Measurements from ENCODE around the gene DEPP1. TPM values are rescaled to one million over a fixed set of nuclear protein-coding genes. Genes with fewer than 3 reads are reported as not detected.

The DEPP1 gene
- total RNA-seq, 1 experiment from 2014 or later, result 3.8 TPM

- no peak for TF ChIP-seq EZH2phosphoT487 (IDR thresholded peaks at IDR 0.05; ENCODE audit: borderline replicate concordance)
- no peak for TF ChIP-seq YY1 (IDR thresholded peaks at IDR 0.05; ENCODE audit: extremely low read depth, insufficient replicate concordance, low read depth, low read length)
- no peak for TF ChIP-seq ELF1 (IDR thresholded peaks at IDR 0.05; ENCODE audit: borderline replicate concordance, low read depth)
- no peak for TF ChIP-seq MAX (IDR thresholded peaks at IDR 0.05)
Observed at GRCh38 chr10:44995581-44995913, 16.9 kb upstream of the DEPP1 start (continued).

- Histone ChIP-seq H3K27me3 (ENCODE audit: insufficient read depth, low read length) (0 out of 2 replicates have a peak, but pooled peaks cover 5% of the 10 kb centered on the region), H3K4me2 (ENCODE audit: low read length) (no peak overlapping the region), H3K9me2 (ENCODE audit: insufficient read depth) (no peaks in the 10 kb centered on the region), H3K4me3 (replicated peaks in 1 of 2; ENCODE audit: low read depth in 1 of 2, low read length in 2 of 2) (no peak overlapping the region), H3K27ac (ENCODE audit: low read depth, low read length) (no peak overlapping the region), H3K9ac (ENCODE audit: low read length) (no peak overlapping the region), H3K36me3 (ENCODE audit: control insufficient read depth in 1 of 2, insufficient read depth in 2 of 2, low read length in 2 of 2) (no peaks in the 10 kb centered on the region), H4K20me1 (ENCODE audit: insufficient read depth) (no peaks in the 10 kb centered on the region), H3K9me3 (ENCODE audit: control insufficient read depth in 1 of 2, insufficient read depth in 1 of 2, low read depth in 1 of 2, low read length in 2 of 2) (no peaks in the 10 kb centered on the region), H3K79me2 (ENCODE audit: insufficient read depth, low read length) (no peaks in the 10 kb centered on the region), H3K4me1 (ENCODE audit: control insufficient read depth in 1 of 2, insufficient read depth in 2 of 2, low read length in 2 of 2) (no peaks in the 10 kb centered on the region), H2AFZ (ENCODE audit: low read depth, low read length, poor library complexity, severe bottlenecking) (no peak overlapping the region)
- no TSS peak for BruUV-seq (replicated peaks)
- DNase-seq (ENCODE audit: low read depth, low spot score) (no peak), ATAC-seq (no peak)
- intact Hi-C loops (cut with micrococcal nuclease), result no loop called here
- ChIA-PET POLR2A (interaction anchor here (0.9 to 2.0 kb wide), 2 partner anchors 13 to 16 kb away, joined by 4 to 6 read pairs; partner anchors contain the start of gene DEPP1), RAD21 (ENCODE audit: low non-redundant PET in 1 of 2, low total read pairs in 2 of 2, uncharacterized antibody in 2 of 2, unreplicated experiment in 2 of 2) (no interaction called here), CTCF (interaction anchor here (1.0 to 1.6 kb wide), 2 partner anchors 13 to 62 kb away, joined by 3 to 9 read pairs; no protein-coding TSS in a partner anchor)
- TF ChIP-seq POLR2AphosphoS5 (IDR thresholded peaks at IDR 0.05; ENCODE audit: low read depth, low read length), result no peak
- no peak for TF ChIP-seq JUND (IDR thresholded peaks at IDR 0.05)
- TF ChIP-seq YY1 (IDR thresholded peaks at IDR 0.05; ENCODE audit: extremely low read depth, insufficient replicate concordance, low read depth, low read length), result no peak
- TF ChIP-seq EGR1 (IDR thresholded peaks at IDR 0.05; ENCODE audit: low read depth), result no peak
- no peak for TF ChIP-seq REST (IDR thresholded peaks at IDR 0.05; ENCODE audit: low read depth)
Observed at GRCh38 chr10:44994752-44995530, 16.3 kb upstream of the DEPP1 start.
